Ishikawa (cell line): ENCODE data around the gene RAB6B.

Experiments used
- CEBPB ChIP-seq: IDR thresholded peaks from 2 replicates; pipeline ENCODE4 v1.6.1; 2012
- CREB1 ChIP-seq: IDR thresholded peaks from 2 replicates; pipeline ENCODE4 v1.6.1; 2012; ENCODE audit warnings: low read depth
- EGR1 ChIP-seq: IDR thresholded peaks from 2 replicates; pipeline ENCODE4 v1.6.1; 2012
- EP300 ChIP-seq: IDR thresholded peaks from 2 replicates; pipeline ENCODE4 v1.6.1; 2012; ENCODE audit warnings: borderline replicate concordance
- FOXM1 ChIP-seq: IDR thresholded peaks from 2 replicates; pipeline ENCODE4 v1.6.1; 2012; ENCODE audit warnings: low read depth, borderline replicate concordance
- MAX ChIP-seq: IDR thresholded peaks from 2 replicates; pipeline ENCODE4 v1.6.1; 2012
- NFIC ChIP-seq: IDR thresholded peaks from 2 replicates; pipeline ENCODE4 v1.6.1; 2012
- RAD21 ChIP-seq: IDR thresholded peaks from 2 replicates; pipeline ENCODE4 v1.6.1; 2012; ENCODE audit warnings: low read depth
- TAF1 ChIP-seq: IDR thresholded peaks from 2 replicates; pipeline ENCODE4 v1.6.1; 2012; ENCODE audit warnings: low read depth, mild to moderate bottlenecking
- TCF12 ChIP-seq: IDR thresholded peaks from 2 replicates; pipeline ENCODE4 v1.6.1; 2012; ENCODE audit warnings: low read depth
- TEAD4 ChIP-seq: IDR thresholded peaks from 2 replicates; pipeline ENCODE4 v1.6.1; 2012
- USF1 ChIP-seq: IDR thresholded peaks from 2 replicates; pipeline ENCODE4 v1.6.1; 2012
- YY1 ChIP-seq: IDR thresholded peaks from 2 replicates; pipeline ENCODE4 v1.6.1; 2012; ENCODE audit warnings: low read depth
- ZBTB7A ChIP-seq: IDR thresholded peaks from 2 replicates; pipeline ENCODE4 v1.6.1; 2012; ENCODE audit warnings: low read depth
- TF ChIP-seq, protein P1 (sequence below): IDR thresholded peaks from 2 replicates; pipeline ENCODE4 v1.6.1; 2012; ENCODE audit warnings: low read depth, mild to moderate bottlenecking

The RAB6B gene

GRCh38 chr3:133914839-133915600, 19.3 kb upstream of the RAB6B start:
- no peak for TF ChIP-seq USF1
- 0 out of 2 replicates have a peak, but pooled peaks have one; percentile 1 for TF ChIP-seq FOXM1
- no peak for TF ChIP-seq ZBTB7A
- no peak for TF ChIP-seq RAD21

DNA sequence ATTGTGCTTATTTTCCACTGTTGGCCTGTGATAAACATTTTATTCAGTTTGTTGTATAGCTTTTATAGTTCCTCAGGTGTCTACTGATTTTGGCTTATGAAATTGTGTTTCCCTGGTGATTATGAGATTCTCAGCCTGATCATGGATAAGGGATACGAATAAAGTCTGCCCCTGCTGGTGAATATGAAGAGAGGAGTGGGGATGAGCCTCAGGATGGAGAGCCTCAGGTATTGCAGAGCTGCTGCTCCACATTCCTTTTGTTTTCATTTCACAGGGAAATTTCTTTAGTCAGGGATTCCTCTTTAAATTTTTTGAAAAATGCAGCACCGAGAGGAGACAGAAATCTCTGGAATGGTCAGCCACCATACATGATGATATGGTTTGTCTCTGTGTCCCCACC, 14.7 kb upstream of the RAB6B start:
- TF ChIP-seq NFIC, result no peak
- no peak for TF ChIP-seq CEBPB
- no peak for TF ChIP-seq TAF1
- no peak; the same call in 1 of the 2 replicates for TF ChIP-seq RAD21
- no peak for TF ChIP-seq MAX
- no peak for TF ChIP-seq USF1
- TF ChIP-seq EP300, result no peak

- TF ChIP-seq TEAD4 (no peak), TCF12 (no peak), EP300 (no peak), NFIC (no peak), RAD21 (no peak), MAX (no peak), FOXM1 (no peak), YY1 (0 out of 2 replicates have a peak, but pooled peaks have one; percentile 28), USF1 (no peak)
These were observed 9.7 kb upstream of the RAB6B start for GRCh38 chr3:133905376-133905775.

- no peak for TF ChIP-seq FOXM1
- TF ChIP-seq YY1, result no peak
- TF ChIP-seq USF1, result no peak
- no peak for TF ChIP-seq NFIC
- no peak for TF ChIP-seq TAF1
- no peak for TF ChIP-seq EP300
- no peak for TF ChIP-seq TEAD4
- TF ChIP-seq CEBPB, result no peak
- TF ChIP-seq RAD21, result no peak
- no peak for TF ChIP-seq CREB1
- TF ChIP-seq, protein P1, sequence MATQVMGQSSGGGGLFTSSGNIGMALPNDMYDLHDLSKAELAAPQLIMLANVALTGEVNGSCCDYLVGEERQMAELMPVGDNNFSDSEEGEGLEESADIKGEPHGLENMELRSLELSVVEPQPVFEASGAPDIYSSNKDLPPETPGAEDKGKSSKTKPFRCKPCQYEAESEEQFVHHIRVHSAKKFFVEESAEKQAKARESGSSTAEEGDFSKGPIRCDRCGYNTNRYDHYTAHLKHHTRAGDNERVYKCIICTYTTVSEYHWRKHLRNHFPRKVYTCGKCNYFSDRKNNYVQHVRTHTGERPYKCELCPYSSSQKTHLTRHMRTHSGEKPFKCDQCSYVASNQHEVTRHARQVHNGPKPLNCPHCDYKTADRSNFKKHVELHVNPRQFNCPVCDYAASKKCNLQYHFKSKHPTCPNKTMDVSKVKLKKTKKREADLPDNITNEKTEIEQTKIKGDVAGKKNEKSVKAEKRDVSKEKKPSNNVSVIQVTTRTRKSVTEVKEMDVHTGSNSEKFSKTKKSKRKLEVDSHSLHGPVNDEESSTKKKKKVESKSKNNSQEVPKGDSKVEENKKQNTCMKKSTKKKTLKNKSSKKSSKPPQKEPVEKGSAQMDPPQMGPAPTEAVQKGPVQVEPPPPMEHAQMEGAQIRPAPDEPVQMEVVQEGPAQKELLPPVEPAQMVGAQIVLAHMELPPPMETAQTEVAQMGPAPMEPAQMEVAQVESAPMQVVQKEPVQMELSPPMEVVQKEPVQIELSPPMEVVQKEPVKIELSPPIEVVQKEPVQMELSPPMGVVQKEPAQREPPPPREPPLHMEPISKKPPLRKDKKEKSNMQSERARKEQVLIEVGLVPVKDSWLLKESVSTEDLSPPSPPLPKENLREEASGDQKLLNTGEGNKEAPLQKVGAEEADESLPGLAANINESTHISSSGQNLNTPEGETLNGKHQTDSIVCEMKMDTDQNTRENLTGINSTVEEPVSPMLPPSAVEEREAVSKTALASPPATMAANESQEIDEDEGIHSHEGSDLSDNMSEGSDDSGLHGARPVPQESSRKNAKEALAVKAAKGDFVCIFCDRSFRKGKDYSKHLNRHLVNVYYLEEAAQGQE, result no peak
These were observed 6.2 kb upstream of the RAB6B start for GRCh38 chr3:133901847-133902246.

- TF ChIP-seq EGR1, result no peak
- TF ChIP-seq USF1, result no peak
- no peak for TF ChIP-seq NFIC
- no peak for TF ChIP-seq FOXM1
- TF ChIP-seq RAD21, result no peak
- TF ChIP-seq TAF1, result no peak
- TF ChIP-seq CEBPB, result no peak
- TF ChIP-seq, protein P1, result no peak
- no peak for TF ChIP-seq YY1
- no peak for TF ChIP-seq MAX
- no peak for TF ChIP-seq TCF12
These were observed 5.4 kb upstream of the RAB6B start for GRCh38 chr3:133901083-133901482.
